HG02763 (cell line): ENCODE results near the gene CD226.
A peak's percentile ranks its signal among the peaks of the same experiment; 100 is the strongest.
"Not testable (repeated sequence)": the region's sequence is repeated elsewhere in the genome, so short reads cannot be mapped to it uniquely, and the experiment has no call there.

ENCODE experiments used
- ATAC-seq: cut with Tn5 transposase; IDR thresholded peaks from one replicate; pipeline ENCODE4 v1.9.1; 2021; ENCODE audit warnings: mild to moderate bottlenecking, moderate library complexity; ENCODE audit not compliant: unreplicated experiment

The CD226 gene

DNA sequence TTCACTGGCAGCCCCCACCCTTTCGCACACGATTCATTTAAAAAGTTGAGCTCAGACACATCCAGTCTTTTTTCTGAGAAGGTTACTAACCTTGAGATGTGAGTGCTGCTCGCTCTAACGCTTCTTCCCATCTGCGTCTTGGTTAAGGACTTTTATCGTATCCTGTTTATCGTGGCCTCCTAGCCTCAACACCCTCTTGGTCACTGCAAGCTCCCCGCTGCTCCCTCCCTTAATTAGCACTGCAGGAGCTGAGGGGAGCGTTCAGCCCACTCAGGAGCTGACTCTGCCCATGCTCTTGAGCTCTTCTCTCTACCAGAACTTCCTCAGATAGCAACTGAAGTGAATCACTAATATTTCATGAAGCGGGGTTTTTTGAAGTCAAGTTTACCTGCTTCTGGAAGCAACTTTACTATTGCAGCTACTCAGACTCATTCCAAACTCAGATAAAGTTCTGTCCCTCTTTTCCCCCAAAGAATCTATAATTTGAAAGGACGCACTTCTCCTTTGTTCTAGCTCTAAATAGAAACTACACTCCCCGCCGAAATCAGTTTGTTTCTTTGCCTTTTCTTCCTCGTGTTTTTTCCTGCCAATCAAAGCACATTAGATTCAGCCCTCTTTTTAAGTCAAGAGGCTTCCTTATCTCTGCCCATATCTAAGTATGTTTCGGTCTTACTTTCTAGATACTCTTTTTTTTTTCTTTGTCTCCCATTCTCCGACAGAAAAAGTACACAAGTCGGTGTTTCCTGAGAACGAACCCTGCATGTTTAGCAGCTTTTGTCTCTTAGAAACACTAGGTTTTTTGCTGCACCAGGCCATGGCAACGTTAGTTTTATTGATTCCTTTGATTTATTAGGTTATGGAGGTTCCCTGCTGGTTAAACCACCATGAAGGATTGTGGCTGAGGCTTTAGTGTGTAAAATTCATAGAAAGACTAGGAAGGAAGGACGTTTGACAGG is 9.3 kb upstream of the CD226 start:
- ATAC-seq, result no peak

GRCh38 chr18:69956057-69956456 is 8.4 kb upstream of the CD226 start:
- peak; percentile 36 for ATAC-seq

GRCh38 chr18:69954719-69955480 is 7.2 kb upstream of the CD226 start:
- no peak for ATAC-seq

GRCh38 chr18:69953191-69953590 is 5.5 kb upstream of the CD226 start:
- ATAC-seq, result no peak

DNA sequence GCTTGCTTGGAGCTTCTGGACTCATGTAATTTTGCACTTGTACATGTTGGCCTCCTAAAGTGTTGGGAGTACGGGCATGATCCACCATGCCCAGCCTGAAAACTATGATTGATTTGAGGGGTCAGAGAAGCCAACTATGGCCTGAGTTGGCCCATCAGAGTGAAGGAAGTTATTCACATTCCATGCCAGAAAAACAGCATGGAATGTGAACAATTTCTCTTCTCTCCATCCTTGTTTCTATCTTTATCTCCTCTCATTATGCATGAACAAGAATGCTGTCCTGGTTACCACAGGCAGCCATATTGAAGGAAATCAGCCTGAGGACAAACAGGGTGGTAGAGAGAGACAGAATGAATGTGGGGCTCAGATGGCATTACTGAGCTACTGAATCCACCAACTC is 3.5 kb upstream of the CD226 start:
- ATAC-seq, result no peak

GRCh38 chr18:69949538-69949936 is 1.9 kb upstream of the CD226 start:
- no peak for ATAC-seq

DNA sequence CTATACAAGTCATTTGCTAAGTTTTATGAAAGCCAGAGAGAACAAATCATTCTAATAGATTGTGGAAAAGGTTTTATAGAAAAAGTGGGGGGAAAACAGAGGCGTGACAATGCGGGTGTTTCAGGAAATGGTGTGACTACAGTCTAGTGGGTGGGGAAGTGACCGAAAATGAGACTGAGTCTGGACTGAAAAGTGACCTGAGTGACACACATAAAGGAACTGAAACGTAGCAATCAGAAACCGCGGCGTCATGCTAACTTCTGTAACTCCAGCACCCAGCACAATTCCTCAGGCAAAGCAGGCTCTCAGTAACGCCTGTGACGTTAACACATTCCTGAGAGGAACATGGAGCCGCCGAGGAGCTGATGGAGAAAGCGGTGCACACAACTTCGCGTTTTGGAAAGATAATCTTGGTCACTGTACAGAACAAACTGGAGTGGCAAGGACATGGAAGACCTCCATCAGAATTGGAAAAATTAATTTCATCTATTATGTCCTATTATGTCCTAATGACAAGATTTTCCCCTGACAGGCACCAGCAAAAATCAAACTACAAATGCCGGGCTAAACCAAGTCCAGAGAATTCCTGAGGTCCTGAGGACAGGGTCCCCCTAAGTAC is 1.4 kb upstream of the CD226 start:
- peak; percentile 90 for ATAC-seq

DNA sequence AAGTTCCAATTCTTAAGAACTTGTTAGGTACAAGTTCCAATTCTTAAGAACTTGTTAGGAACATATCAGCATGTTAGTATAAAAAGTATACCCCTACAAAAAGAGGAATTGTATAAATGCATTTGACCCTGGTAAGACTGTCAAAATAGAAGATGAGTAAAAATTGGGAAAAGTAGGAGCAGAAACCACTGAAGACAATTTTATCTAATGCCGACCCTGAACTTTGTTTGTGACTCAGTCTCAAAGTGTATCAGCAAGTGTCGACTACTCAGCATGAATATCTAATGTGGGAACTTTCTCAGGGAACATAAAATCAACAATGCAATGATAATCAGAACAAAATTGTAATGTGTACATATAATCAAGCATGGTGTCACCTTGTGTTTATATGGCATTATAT is 583 bp upstream of the CD226 start:
- no peak for ATAC-seq

GRCh38 chr18:69946608-69947155 is 991 bp downstream of the CD226 start:
- ATAC-seq, result no peak

DNA sequence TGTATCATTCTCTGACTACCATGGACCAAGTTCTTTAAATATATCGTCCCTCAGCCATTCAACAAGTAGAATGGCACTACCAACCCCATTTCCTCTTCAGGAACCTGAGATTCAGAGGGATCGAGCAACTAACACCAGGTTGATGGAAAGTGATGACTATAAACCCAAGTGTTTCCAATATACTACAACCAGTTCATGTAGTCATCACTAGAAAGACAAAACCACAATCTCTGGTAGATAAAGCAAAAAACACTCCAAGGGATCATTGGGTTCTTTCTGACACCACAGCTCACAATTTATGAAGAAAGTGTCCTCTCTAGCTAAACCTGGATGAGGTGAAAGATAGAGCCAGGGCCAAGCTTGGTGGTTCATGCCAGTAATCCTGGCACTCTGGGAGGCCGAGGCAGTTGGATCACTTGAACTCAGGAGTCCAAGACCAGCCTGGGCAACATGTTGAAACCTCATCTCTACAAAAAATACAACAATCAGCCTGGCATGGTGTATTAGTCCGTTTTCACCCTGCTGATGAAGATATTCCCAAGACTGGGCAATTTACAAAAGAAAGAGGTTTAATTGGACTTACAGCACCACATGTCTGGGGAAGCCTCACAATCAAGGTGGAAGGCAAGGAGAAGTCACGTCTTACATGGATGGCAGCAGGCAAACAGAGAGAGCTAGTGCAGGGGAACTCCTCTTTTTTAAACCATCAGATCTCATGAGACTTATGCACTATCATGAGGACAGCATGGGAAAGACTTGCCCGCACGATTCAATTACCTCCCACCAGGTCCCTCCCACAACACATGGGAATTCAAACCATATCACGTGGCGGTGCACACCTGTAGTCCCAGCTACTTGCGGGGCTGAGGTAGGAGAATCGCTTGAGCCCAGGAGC is 2.2 kb downstream of the CD226 start:
- ATAC-seq, result no peak

DNA sequence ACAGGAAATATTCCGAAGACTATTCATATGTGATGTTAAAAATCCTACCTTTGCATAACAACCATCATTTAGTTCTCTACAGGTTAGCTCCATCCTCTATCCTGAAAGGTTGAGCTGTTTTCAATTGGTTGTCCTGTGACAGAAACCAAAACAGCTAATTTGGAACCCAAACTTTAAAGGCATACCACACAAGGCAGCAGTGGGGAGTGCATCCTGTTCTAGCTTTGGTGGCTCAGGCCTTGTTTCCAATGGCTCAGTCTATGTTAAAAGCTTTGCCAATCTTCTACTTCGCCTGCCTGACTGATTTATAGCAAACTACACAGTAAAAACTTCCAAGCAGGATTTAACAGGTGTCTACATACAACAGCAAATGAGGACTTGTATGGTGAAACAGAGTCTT is 3.2 kb downstream of the CD226 start:
- no peak for ATAC-seq

DNA sequence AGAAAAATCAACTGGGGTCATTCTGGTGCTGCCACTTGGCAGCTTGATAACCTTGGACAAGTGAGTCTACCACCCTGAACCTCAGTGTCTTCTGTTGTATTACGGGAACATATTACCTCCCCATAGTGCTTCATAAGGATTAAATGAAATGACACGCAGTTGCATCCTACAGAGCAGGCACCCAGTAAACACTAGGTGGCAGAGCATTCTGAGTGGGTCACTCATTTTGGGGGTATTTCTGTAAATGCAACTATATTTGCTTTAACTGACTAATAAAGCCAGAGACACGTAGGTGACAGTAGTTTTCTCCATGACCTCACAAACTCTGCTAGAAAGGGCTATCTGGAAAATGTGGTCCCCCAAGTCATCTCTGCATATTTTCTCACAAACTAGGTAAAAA is 4.7 kb downstream of the CD226 start:
- no peak for ATAC-seq

DNA sequence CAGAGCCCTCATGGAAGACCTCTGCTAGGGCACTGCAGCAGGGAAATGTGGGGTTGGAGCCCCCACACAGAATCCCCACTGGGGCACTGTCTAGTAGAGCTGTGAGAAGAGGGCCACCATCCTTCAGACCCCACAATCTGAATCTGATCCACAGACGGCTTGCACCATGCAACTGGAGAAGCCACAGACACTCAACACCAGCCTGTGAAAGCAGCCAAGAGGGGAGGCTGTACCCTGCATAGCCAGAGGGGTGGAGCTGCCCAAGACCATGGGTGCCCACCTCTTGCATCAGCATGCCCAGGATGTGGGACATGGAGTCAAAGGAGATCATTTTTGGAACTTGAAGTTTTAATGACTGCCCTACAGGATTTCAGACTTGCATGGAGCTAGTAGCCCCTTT is 6.5 kb downstream of the CD226 start:
- ATAC-seq, result no peak

GRCh38 chr18:69939812-69940211 is 7.9 kb downstream of the CD226 start:
- not testable (repeated sequence) for ATAC-seq

- ATAC-seq, result peak; percentile 28
Measured at GRCh38 chr18:69936191-69936558, 11.5 kb downstream of the CD226 start.

DNA sequence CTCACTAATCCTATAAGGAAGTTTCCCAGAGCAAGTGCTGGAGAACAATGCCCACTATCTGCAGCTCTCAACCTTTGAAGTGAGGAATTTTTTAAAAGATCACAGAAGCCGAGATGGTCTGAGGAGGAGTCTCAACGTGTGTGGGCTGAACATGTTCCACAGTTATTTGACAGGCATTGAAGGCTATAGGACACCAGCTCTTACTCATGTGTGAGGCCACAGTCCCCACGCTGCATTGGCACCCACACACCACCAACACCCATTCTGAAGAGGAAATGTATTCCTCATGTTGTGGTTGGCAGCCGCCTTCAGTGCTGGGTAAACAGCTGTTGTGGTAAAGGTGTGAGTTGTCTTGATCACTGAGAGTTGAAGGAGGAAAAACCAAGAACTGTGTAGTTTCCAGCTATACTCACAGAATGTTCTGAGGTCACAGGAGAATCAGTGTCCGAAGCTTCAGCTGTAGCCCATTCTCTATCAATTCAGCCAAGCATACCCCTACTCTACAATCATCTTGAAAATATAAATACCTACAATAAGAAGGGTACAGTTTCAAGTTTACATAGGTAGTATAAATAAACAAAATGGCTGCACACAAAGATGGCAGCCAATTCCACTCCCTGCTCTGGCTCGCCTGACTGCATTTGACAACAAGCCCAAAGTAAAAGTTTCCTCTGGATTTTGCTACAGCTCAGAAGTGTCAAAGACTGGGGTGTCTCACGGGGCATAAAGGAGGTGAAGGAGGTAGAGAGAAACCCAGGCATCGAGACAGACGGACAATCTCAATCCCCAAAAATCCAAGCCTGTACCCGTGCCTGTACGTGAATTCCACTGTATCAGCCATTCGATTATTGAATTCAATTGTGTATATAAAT is 12.1 kb downstream of the CD226 start:
- ATAC-seq, result peak; percentile 96

- ATAC-seq, result no peak
Measured at GRCh38 chr18:69934601-69935265, 12.9 kb downstream of the CD226 start.

GRCh38 chr18:69929041-69929774 is 18.5 kb downstream of the CD226 start:
- ATAC-seq, result no peak
